Prostate gland (tissue), 2 donors: ENCODE data around the gene KIF16B. TPM values are rescaled to one million over a fixed set of nuclear protein-coding genes. Genes with fewer than 3 reads are reported as not detected.
"Not testable (repeated sequence)": the region's sequence is repeated elsewhere in the genome, so short reads cannot be mapped to it uniquely, and the experiment has no call there.

ENCODE experiments used
- DNase-seq: peaks from one replicate; pipeline ENCODE4 v3.0.0-alpha.2; 2019; ENCODE audit warnings: low spot score
- H3K27ac ChIP-seq, 2 donors: fragments of 200-600 bp; sonication (generic); 2 replicates each; pipeline ENCODE4 v1.5.1; 2017 to 2019
- H3K27me3 ChIP-seq: fragments of 200-600 bp; sonication (generic); replicated peaks from 2 replicates; pipeline ENCODE4 v1.5.1; 2019; ENCODE audit not compliant: insufficient read depth
- H3K36me3 ChIP-seq, 2 donors: fragments of 200-600 bp; sonication (generic); 1 replicate in 1 of 2; 2 replicates in 1 of 2; pipeline versions ENCODE4 v1.5.1 to v1.8.1; 2017 to 2019
- H3K4me1 ChIP-seq: fragments of 200-600 bp; sonication (generic); replicated peaks from 2 replicates; pipeline ENCODE4 v1.5.1; 2019
- H3K4me3 ChIP-seq, 2 donors: fragments of 200-600 bp; sonication (generic); 2 replicates each; pipeline ENCODE4 v1.5.1; 2017 to 2019
- H3K9me3 ChIP-seq: fragments of 200-600 bp; sonication (generic); 2 replicates; pipeline ENCODE4 v1.5.1; 2017
- CTCF ChIP-seq, 4 experiments: fragments of 200-600 bp in 2 of 4; fragments of 450-650 bp in 2 of 4; sonication (generic) in 2 of 4; IDR thresholded peaks; 1 replicate in 3 of 4; 2 replicates in 1 of 4; pipeline ENCODE4 v1.5.1; 2016 to 2019; ENCODE audit warnings: antibody characterized with exemption in 4 of 4, mild to moderate bottlenecking in 2 of 4, moderate library complexity in 2 of 4
- POLR2A ChIP-seq: fragments of 450-650 bp; IDR thresholded peaks from one replicate; pipeline ENCODE4 v1.6.1; 2016; ENCODE audit warnings: antibody characterized with exemption, mild to moderate bottlenecking
- POLR2AphosphoS5 ChIP-seq: sonication (generic); formaldehyde crosslinking; IDR thresholded peaks from one replicate; pipeline ENCODE4 v1.6.1; 2017; ENCODE audit warnings: antibody characterized with exemption
- WGBS: methylation state at CpG from one replicate; pipeline ENCODE4 v1.1.5; 2018; 5-methylcytosine and 5-hydroxymethylcytosine counted together
- intact Hi-C: fragments of 100-400 bp; cut with DNase I; formaldehyde crosslinking; loops from one replicate; pipeline ENCODE4 v1.14.2; 2022
- total RNA-seq, 2 donors: library from RNA; depleted of rRNA; stranded (reverse); fragments of >200 nt; gene quantifications; one replicate each; pipeline ENCODE4 v1.1.0, GENCODE V29; 2016

The KIF16B gene
- total RNA-seq, 2 donors from 2014 or later = 11.5 to 24.4 TPM

- no peaks in the 10 kb centered on the region for H3K4me1 ChIP-seq
- WGBS = 92% methylated on average over 15 of the region's 15 CpGs
- no peak for TF ChIP-seq POLR2A
- TF ChIP-seq POLR2AphosphoS5 = no peak
- TF ChIP-seq CTCF (IDR thresholded peaks at IDR 0.05) = no peak
Measured at GRCh38 chr20:16530201-16530681, 43.0 kb downstream of the KIF16B start.

GRCh38 chr20:16528078-16528477, 45.2 kb downstream of the KIF16B start:
- no peaks in the 10 kb centered on the region for H3K9me3 ChIP-seq
- no peak overlapping the region for H3K4me3 ChIP-seq
- H3K27ac ChIP-seq = peak overlapping the region in 1 of 2 donors; percentile 55
- H3K27me3 ChIP-seq = no peaks in the 10 kb centered on the region
- peak; percentile 75 for DNase-seq
- TF ChIP-seq CTCF (IDR thresholded peaks at IDR 0.05) (no peak), POLR2AphosphoS5 (peak; percentile 82), POLR2A (peak; percentile 29)
- no peaks in the 10 kb centered on the region for H3K4me1 ChIP-seq
- intact Hi-C loops = no loop called here
- 26% methylated on average over 5 of the region's 5 CpGs for WGBS
- H3K36me3 ChIP-seq = no peaks in the 10 kb centered on the region

More at GRCh38 chr20:16530201-16530681, 43.0 kb downstream of the KIF16B start:
- no peaks in the 10 kb centered on the region for H3K9me3 ChIP-seq
- no peaks in the 10 kb centered on the region for H3K27me3 ChIP-seq
- no peak overlapping the region for H3K27ac ChIP-seq
- intact Hi-C loops = no loop called here
- no peak for DNase-seq
- no peak overlapping the region for H3K4me3 ChIP-seq
- no peaks in the 10 kb centered on the region for H3K36me3 ChIP-seq

DNA sequence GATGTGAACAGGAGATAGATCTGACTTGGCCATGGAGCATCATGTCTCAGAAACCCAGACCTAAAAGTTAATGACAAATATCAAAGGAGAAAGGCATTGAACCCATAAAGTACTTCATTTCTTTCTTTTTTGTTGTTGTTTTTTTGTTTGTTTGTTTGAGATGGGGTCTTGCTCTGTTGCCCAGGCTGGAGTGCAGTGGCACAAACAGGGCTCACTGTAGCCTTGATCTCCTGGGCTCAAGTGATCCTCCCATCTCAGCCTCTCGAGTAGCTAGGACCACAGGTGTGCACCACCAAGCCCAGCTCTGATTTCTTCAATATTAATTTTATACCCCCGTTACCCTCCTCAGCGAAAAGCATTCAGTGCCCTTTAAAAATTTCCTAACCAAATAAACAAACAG, 45.8 kb downstream of the KIF16B start:
- 97% methylated on average over 3 of the region's 3 CpGs for WGBS
- Histone ChIP-seq H3K27ac (peak overlapping the region in 1 of 2 donors; percentile 55), H3K9me3 (no peaks in the 10 kb centered on the region)

DNA sequence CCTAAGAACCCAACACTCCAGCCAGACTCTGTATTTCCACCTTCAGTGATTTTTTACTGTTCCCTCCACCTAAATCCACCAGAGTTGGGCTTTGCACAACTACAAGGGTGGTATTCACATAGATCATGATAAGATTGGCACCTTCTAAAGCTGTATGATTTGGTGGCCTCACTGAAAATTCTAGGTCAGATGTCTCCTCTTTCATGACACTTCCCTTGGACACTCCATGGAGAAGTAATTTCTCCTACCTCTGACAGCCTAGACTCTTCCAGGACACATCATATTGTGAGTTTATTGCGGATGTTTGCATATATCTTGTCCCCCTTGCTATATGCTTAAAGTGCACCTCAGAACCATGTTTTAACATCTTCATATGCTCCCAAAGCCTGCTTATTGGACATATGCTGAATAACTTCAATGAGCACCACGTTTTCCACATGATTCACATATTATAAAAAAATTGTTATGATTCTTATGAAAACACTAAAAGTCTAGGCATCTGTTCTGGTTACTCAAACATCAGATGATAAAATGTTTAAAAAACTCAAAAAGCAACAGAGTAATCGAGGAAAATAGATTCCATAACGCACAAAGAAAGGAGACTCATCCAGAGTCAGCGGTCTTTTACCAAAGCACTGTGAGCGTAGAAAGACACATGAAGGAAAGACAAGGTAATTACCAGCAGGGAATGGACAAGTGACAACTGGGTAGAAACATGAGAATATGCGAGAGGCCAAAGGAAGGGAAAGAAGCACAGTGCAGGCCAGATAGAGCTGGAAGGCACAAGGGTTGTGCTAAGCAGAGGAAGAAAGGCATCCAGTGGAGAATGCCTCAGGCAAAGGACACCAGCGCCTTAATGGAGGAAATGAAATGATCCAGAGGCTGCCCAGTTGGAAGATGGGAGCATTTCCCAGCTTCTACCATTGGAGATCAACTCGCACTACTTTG, 46.5 kb downstream of the KIF16B start:
- 95% methylated on average over 9 of the region's 9 CpGs for WGBS
- TF ChIP-seq CTCF (IDR thresholded peaks at IDR 0.05) (no peak), POLR2AphosphoS5 (no peak), POLR2A (no peak)
- Histone ChIP-seq H3K4me3 (no peak overlapping the region), H3K4me1 (no peaks in the 10 kb centered on the region), H3K36me3 (no peaks in the 10 kb centered on the region), H3K27me3 (no peaks in the 10 kb centered on the region), H3K27ac (no peak overlapping the region), H3K9me3 (no peaks in the 10 kb centered on the region)
- DNase-seq = no peak
- intact Hi-C loops = no loop called here

More for the DNA sequence above, 45.8 kb downstream of the KIF16B start:
- DNase-seq = no peak
- H3K4me3 ChIP-seq = no peak overlapping the region
- H3K36me3 ChIP-seq = no peaks in the 10 kb centered on the region
- no peaks in the 10 kb centered on the region for H3K4me1 ChIP-seq
- no peak for TF ChIP-seq POLR2A
- no peak for TF ChIP-seq CTCF (IDR thresholded peaks at IDR 0.05)
- no peak for TF ChIP-seq POLR2AphosphoS5
- no peaks in the 10 kb centered on the region for H3K27me3 ChIP-seq
- intact Hi-C loops = no loop called here

GRCh38 chr20:16522651-16523050, 50.6 kb downstream of the KIF16B start:
- H3K4me3 ChIP-seq, H3K36me3 ChIP-seq, H3K4me1 ChIP-seq, H3K9me3 ChIP-seq, DNase-seq, intact Hi-C loops, H3K27me3 ChIP-seq, H3K27ac ChIP-seq: not testable (repeated sequence)
- WGBS = 99% methylated on average over 5 of the region's 5 CpGs
